ENCODE data around the gene KRR1.

DNA sequence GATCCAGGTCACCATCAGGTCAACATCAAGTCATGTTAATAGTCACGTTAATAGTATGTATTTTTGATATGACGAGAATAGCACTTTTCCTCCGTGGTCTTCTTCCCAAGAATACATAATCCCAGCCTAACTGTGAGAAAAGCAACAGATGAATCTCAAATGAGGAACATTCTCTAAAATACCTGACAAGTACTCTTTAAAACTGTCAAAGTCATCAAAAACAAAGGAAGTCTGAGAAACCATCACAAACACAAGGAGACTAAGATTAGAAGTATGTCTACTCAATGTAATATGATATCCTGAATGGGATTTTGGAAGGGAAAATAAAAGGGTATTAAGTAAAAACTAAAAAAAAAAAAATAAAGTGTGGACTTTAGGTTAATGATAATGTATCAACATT is 67.7 kb downstream of the KRR1 start:
- TF ChIP-seq, protein P1, sequence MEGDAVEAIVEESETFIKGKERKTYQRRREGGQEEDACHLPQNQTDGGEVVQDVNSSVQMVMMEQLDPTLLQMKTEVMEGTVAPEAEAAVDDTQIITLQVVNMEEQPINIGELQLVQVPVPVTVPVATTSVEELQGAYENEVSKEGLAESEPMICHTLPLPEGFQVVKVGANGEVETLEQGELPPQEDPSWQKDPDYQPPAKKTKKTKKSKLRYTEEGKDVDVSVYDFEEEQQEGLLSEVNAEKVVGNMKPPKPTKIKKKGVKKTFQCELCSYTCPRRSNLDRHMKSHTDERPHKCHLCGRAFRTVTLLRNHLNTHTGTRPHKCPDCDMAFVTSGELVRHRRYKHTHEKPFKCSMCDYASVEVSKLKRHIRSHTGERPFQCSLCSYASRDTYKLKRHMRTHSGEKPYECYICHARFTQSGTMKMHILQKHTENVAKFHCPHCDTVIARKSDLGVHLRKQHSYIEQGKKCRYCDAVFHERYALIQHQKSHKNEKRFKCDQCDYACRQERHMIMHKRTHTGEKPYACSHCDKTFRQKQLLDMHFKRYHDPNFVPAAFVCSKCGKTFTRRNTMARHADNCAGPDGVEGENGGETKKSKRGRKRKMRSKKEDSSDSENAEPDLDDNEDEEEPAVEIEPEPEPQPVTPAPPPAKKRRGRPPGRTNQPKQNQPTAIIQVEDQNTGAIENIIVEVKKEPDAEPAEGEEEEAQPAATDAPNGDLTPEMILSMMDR (IDR thresholded peaks at IDR 0.05): no peak
- no peak for TF ChIP-seq POLR2A (IDR thresholded peaks at IDR 0.05)
